Esophagus squamous epithelium (tissue), 5 donors: ENCODE results near the gene MYBPC3. TPM values are rescaled to one million over a fixed set of nuclear protein-coding genes. Genes with fewer than 3 reads are reported as not detected.

Source experiments
- DNase-seq: peaks from one replicate; lab custom pipeline; 2025; lab: John Stamatoyannopoulos, UW
- H3K27ac ChIP-seq, 4 donors: fragments of 200-600 bp; sonication (generic); one replicate each; pipeline ENCODE4 v1.5.1; 2016 to 2019; ENCODE audit warnings: mild to moderate bottlenecking in 1 of 4
- H3K27me3 ChIP-seq, 4 donors: fragments of 200-600 bp; sonication (generic); 1 replicate in 3 of 4; 2 replicates in 1 of 4; pipeline versions ENCODE4 v1.5.1 to v1.6.0; 2017 to 2021; ENCODE audit warnings: antibody characterized with exemption in 1 of 4
- H3K36me3 ChIP-seq, 3 donors: fragments of 200-600 bp; sonication (generic); one replicate each; pipeline ENCODE4 v1.5.1; 2016 to 2019
- H3K4me1 ChIP-seq, 3 donors: fragments of 200-600 bp; sonication (generic); one replicate each; pipeline ENCODE4 v1.5.1; 2017 to 2019
- H3K4me3 ChIP-seq, 4 donors: fragments of 200-600 bp; sonication (generic); 1 replicate in 3 of 4; 2 replicates in 1 of 4; pipeline ENCODE4 v1.5.1; 2016 to 2019; ENCODE audit warnings: mild to moderate bottlenecking in 2 of 4, moderate library complexity in 1 of 4
- H3K9me3 ChIP-seq, 3 donors: fragments of 200-600 bp; sonication (generic); one replicate each; pipeline ENCODE4 v1.5.1; 2016 to 2019
- POLR2A ChIP-seq, 4 donors: fragments of 450-650 bp; IDR thresholded peaks; one replicate each; pipeline ENCODE4 v1.6.1; 2017; ENCODE audit warnings: antibody characterized with exemption in 4 of 4, mild to moderate bottlenecking in 4 of 4, moderate library complexity in 3 of 4
- WGBS, 2 donors: methylation state at CpG; one replicate each; pipeline ENCODE4 v1.1.5; 2018; 5-methylcytosine and 5-hydroxymethylcytosine counted together
- intact Hi-C: fragments of 100-400 bp; cut with DNase I; formaldehyde crosslinking; loops from one replicate; pipeline ENCODE4 v1.15.0; 2022
- total RNA-seq, 4 donors: library from RNA; depleted of rRNA; stranded (reverse); fragments of >200 nt; gene quantifications; one replicate each; pipeline ENCODE4 v1.1.0, GENCODE V29; 2016
- TF ChIP-seq, protein P1 (sequence below), 6 experiments: fragments of 450-650 bp in 4 of 6; fragments of 200-600 bp in 2 of 6; sonication (generic) in 2 of 6; IDR thresholded peaks; one replicate each; pipeline ENCODE4 v1.5.1; 2016 to 2019; ENCODE audit warnings: antibody characterized with exemption in 6 of 6, mild to moderate bottlenecking in 4 of 6, moderate library complexity in 4 of 6
- donor health status: DM: yes; HTN: yes; CAD: no.

Gene MYBPC3
- total RNA-seq, 4 donors from 2014 or later = 0.08 TPM; not detected in 3

- Histone ChIP-seq H3K4me1 (peaks cover 13 to 21% (median 18%) of the 10 kb centered on the region in 3 donors), H3K36me3 (no peaks in the 10 kb centered on the region), H3K27ac (no peak overlapping the region), H3K9me3 (no peaks in the 10 kb centered on the region), H3K4me3 (no peak overlapping the region), H3K27me3 (no peaks in the 10 kb centered on the region)
- TF ChIP-seq POLR2A (IDR thresholded peaks at IDR 0.05) = no peak
- TF ChIP-seq, protein P1, sequence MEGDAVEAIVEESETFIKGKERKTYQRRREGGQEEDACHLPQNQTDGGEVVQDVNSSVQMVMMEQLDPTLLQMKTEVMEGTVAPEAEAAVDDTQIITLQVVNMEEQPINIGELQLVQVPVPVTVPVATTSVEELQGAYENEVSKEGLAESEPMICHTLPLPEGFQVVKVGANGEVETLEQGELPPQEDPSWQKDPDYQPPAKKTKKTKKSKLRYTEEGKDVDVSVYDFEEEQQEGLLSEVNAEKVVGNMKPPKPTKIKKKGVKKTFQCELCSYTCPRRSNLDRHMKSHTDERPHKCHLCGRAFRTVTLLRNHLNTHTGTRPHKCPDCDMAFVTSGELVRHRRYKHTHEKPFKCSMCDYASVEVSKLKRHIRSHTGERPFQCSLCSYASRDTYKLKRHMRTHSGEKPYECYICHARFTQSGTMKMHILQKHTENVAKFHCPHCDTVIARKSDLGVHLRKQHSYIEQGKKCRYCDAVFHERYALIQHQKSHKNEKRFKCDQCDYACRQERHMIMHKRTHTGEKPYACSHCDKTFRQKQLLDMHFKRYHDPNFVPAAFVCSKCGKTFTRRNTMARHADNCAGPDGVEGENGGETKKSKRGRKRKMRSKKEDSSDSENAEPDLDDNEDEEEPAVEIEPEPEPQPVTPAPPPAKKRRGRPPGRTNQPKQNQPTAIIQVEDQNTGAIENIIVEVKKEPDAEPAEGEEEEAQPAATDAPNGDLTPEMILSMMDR (IDR thresholded peaks at IDR 0.05) = no peak
- intact Hi-C loops = no loop called here
- no peak for DNase-seq
- 91 to 94% methylated on average over 4 of the region's 4 CpGs for WGBS, 2 donors
These were observed 32.0 kb upstream of the MYBPC3 start for GRCh38 chr11:47384498-47384897.

DNA sequence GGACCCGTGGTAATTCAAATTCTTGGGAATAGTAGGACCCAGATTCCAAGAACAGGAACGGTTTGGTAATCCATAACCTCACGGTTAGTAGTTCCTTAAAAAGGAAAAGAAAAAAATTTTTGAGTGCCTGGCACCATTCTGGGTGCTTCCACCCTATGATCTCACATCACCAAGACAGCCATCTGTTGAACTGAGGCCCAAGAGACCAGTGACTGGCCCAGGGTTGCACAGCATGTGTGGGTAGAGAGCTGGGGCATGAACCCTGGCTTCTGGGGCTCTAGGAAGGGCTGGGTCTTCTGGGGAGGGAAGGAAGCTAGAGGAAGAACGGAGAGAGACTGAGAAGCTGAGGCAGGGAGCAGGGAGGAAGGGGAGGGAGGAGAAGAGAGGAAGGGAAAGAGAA, 30.6 kb upstream of the MYBPC3 start:
- 55 to 70% methylated on average over 4 of the region's 4 CpGs for WGBS, 2 donors
- no peaks in the 10 kb centered on the region for H3K9me3 ChIP-seq
- H3K36me3 ChIP-seq = no peaks in the 10 kb centered on the region
- no peak for TF ChIP-seq POLR2A (IDR thresholded peaks at IDR 0.05)
- peaks cover 4 to 7% (median 5%) of the 10 kb centered on the region in 3 donors for H3K4me1 ChIP-seq
- H3K4me3 ChIP-seq = no peak overlapping the region
- H3K27me3 ChIP-seq = no peaks in the 10 kb centered on the region
- intact Hi-C loops = no loop called here
- DNase-seq = no peak
- H3K27ac ChIP-seq = no peak overlapping the region

- H3K4me3 ChIP-seq = no peak overlapping the region
- no peaks in the 10 kb centered on the region for H3K9me3 ChIP-seq
- intact Hi-C loops = no loop called here
- H3K27ac ChIP-seq = no peak overlapping the region
- no peaks in the 10 kb centered on the region for H3K36me3 ChIP-seq
- peaks cover 5 to 12% (median 5%) of the 10 kb centered on the region in 3 donors for H3K4me1 ChIP-seq
- DNase-seq = no peak
- WGBS, 2 donors = 89 to 100% methylated on average over 2 of the region's 2 CpGs
- TF ChIP-seq POLR2A (IDR thresholded peaks at IDR 0.05) = no peak
- TF ChIP-seq, protein P1 (IDR thresholded peaks at IDR 0.05) = no peak
- H3K27me3 ChIP-seq = no peaks in the 10 kb centered on the region
These were observed 27.6 kb upstream of the MYBPC3 start for GRCh38 chr11:47380078-47380477.

- Histone ChIP-seq H3K27ac (no peak overlapping the region), H3K36me3 (no peaks in the 10 kb centered on the region), H3K4me3 (no peak overlapping the region), H3K4me1 (peaks cover 5 to 14% (median 5%) of the 10 kb centered on the region in 3 donors), H3K27me3 (no peaks in the 10 kb centered on the region), H3K9me3 (no peaks in the 10 kb centered on the region)
- no peak for DNase-seq
- TF ChIP-seq, protein P1 (IDR thresholded peaks at IDR 0.05) = no peak
- TF ChIP-seq POLR2A (IDR thresholded peaks at IDR 0.05) = no peak
- WGBS, 2 donors = 86 to 95% methylated on average over 2 of the region's 2 CpGs
- intact Hi-C loops = loop anchor here (10.0 kb wide), 1 partner anchor 75 kb away; no protein-coding TSS in a partner anchor
These were observed 26.8 kb upstream of the MYBPC3 start for GRCh38 chr11:47379317-47379716.

DNA sequence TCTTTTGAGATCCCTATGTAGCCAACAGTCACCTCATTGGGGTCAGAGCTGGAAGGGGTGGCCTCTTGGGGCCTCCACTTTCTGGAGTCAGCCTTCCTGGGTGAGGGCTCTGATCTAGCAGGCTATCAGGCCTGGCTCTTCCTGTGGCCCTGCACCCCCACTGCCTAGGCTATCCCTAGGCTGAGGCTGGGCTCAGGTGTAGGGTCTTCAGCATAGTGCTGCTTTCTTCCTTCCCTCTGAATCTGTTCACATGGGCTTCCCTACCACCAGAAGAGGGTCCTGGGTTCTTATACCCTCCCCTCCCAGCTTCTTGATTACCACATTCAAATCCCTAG, 26.3 kb upstream of the MYBPC3 start:
- Histone ChIP-seq H3K36me3 (no peaks in the 10 kb centered on the region), H3K27me3 (no peaks in the 10 kb centered on the region), H3K4me3 (no peak overlapping the region), H3K27ac (peak overlapping the region in 3 of 4 donors; percentile 70 to 88 (median 77)), H3K4me1 (peaks cover 5 to 19% (median 6%) of the 10 kb centered on the region in 3 donors), H3K9me3 (no peaks in the 10 kb centered on the region)
- no peak for DNase-seq
- no peak for TF ChIP-seq POLR2A (IDR thresholded peaks at IDR 0.05)
- TF ChIP-seq, protein P1 (IDR thresholded peaks at IDR 0.05) = no peak
- intact Hi-C loops = loop anchor here (10.0 kb wide), 1 partner anchor 76 kb away; no protein-coding TSS in a partner anchor
